ENCODE measurements around the gene NCOA5. TPM values are rescaled to one million over a fixed set of nuclear protein-coding genes. Genes with fewer than 3 reads are reported as not detected.
A peak's percentile ranks its signal among the peaks of the same experiment; 100 is the strongest.

The NCOA5 gene
- total and polyA plus RNA-seq, 9 of the 15 experiments (the other 6 are each of a cell fraction or from before 2014, with no cell fraction given), result 3.9 to 22.8 (median 13.8) TPM

DNA sequence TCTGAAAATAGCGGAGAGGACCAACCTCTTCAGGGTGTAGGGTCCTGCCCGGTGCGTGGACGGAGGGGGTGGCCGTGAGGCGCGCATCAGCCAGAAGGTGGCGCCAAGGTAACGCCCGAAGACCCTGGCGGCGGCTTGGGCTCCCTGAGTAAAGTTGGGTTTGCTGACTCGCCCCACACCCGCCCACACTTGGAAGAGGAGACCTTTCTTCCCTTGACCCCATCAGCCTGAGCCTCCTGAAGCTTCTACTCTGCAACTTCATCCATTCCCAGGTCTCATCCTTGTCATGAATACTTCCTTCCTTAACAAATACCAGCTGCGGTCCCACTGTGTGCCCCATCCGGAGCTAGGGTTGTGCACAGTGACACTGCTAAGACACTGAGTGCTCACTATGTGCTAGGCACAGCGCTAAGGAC is 43.0 kb upstream of the NCOA5 start (continued):
- TF ChIP-seq, protein P1, sequence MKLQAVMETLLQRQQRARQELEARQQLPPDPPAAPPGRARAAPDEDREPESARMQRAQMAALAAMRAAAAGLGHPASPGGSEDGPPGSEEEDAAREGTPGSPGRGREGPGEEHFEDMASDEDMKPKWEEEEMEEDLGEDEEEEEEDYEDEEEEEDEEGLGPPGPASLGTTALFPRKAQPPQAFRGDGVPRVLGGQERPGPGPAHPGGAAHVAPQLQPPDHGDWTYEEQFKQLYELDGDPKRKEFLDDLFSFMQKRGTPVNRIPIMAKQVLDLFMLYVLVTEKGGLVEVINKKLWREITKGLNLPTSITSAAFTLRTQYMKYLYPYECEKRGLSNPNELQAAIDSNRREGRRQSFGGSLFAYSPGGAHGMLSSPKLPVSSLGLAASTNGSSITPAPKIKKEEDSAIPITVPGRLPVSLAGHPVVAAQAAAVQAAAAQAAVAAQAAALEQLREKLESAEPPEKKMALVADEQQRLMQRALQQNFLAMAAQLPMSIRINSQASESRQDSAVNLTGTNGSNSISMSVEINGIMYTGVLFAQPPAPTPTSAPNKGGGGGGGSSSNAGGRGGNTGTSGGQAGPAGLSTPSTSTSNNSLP (IDR thresholded peaks at IDR 0.05; ENCODE audit: borderline replicate concordance, low read depth, low read length), result no peak
- peak; percentile 45; the same call in 1 of the 2 replicates for TF ChIP-seq CC2D1A (IDR thresholded peaks at IDR 0.05)
- peak; percentile 2; the same call in 1 of the 2 replicates for TF ChIP-seq MAFK (IDR thresholded peaks at IDR 0.05; ENCODE audit: low read length)
- no peak for TF ChIP-seq HDAC3 (IDR thresholded peaks at IDR 0.05; ENCODE audit: borderline replicate concordance, partially characterized antibody)
- no peak for TF ChIP-seq ZNF75A (CRISPR knock-in tag; IDR thresholded peaks at IDR 0.05)
- TF ChIP-seq CHD4 (IDR thresholded peaks at IDR 0.05; ENCODE audit: insufficient read depth, insufficient replicate concordance, low read depth, low read length, poor library complexity, severe bottlenecking), result no peak
- no peak for TF ChIP-seq NONO (IDR thresholded peaks at IDR 0.05; ENCODE audit: low read depth in 2 of 2, low read length in 1 of 2)
- TF ChIP-seq, protein P2, sequence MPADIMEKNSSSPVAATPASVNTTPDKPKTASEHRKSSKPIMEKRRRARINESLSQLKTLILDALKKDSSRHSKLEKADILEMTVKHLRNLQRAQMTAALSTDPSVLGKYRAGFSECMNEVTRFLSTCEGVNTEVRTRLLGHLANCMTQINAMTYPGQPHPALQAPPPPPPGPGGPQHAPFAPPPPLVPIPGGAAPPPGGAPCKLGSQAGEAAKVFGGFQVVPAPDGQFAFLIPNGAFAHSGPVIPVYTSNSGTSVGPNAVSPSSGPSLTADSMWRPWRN (IDR thresholded peaks at IDR 0.05; ENCODE audit: low read depth), result no peak
- no peak for TF ChIP-seq PTRF (tag; IDR thresholded peaks at IDR 0.05)
- peak; percentile 70; the same call in 1 of the 2 replicates for TF ChIP-seq ZBTB7A (IDR thresholded peaks at IDR 0.05; ENCODE audit: borderline replicate concordance, control insufficient read depth, low read depth, low read length)
- TF ChIP-seq TCF7 (IDR thresholded peaks at IDR 0.05; ENCODE audit: borderline replicate concordance), result no peak
- TF ChIP-seq RAD21 (CRISPR knock-in tag; conservative IDR thresholded peaks at IDR 0.05 in 1 of 2, IDR thresholded peaks at IDR 0.05 in 1 of 2), result peak; percentile 79 to 93
- no peak for TF ChIP-seq RUNX1 (IDR thresholded peaks at IDR 0.05; ENCODE audit: low read depth)
- TF ChIP-seq CTCF (IDR thresholded peaks at IDR 0.05 in 2 of 3, conservative IDR thresholded peaks at IDR 0.05 in 1 of 3; ENCODE audit: insufficient read depth in 2 of 3, low read depth in 1 of 3, low read length in 3 of 3), result peak; percentile 92 to 93 (median 93)
- no peak for TF ChIP-seq PHB2 (IDR thresholded peaks at IDR 0.05; ENCODE audit: low read depth)
- TF ChIP-seq CTBP1 (IDR thresholded peaks at IDR 0.05; ENCODE audit: borderline replicate concordance), result 0 out of 2 replicates have a peak, but pooled peaks have one; percentile 11
- no peak for TF ChIP-seq TRIM25 (IDR thresholded peaks at IDR 0.05; ENCODE audit: borderline replicate concordance)
- TF ChIP-seq, protein P3, sequence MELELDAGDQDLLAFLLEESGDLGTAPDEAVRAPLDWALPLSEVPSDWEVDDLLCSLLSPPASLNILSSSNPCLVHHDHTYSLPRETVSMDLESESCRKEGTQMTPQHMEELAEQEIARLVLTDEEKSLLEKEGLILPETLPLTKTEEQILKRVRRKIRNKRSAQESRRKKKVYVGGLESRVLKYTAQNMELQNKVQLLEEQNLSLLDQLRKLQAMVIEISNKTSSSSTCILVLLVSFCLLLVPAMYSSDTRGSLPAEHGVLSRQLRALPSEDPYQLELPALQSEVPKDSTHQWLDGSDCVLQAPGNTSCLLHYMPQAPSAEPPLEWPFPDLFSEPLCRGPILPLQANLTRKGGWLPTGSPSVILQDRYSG (tag; conservative IDR thresholded peaks at IDR 0.05; ENCODE audit: low read depth), result no peak
- peak; percentile 92 for TF ChIP-seq STAG1 (CRISPR knock-in tag; IDR thresholded peaks at IDR 0.05; ENCODE audit: borderline replicate concordance)
- TF ChIP-seq TAF1 (IDR thresholded peaks at IDR 0.05; ENCODE audit: control insufficient read depth, extremely low read depth, insufficient read depth, low read length, severe bottlenecking), result no peak
- TF ChIP-seq ZNF780A (CRISPR knock-in tag; IDR thresholded peaks at IDR 0.05), result no peak
